Ramos (cell line): ENCODE measurements around the gene MAN1B1.
"Not testable (repeated sequence)": the region's sequence is repeated elsewhere in the genome, so short reads cannot be mapped to it uniquely, and the experiment has no call there.

Experiments
- in situ Hi-C: fragments of 300-500 bp; cut with MboI; formaldehyde crosslinking; loops from one replicate; pipeline ENCODE4 v1.14.3; 2022; ENCODE audit warnings: low sequenced_read_pairs; ENCODE audit not compliant: unreplicated experiment

Gene MAN1B1

GRCh38 chr9:137118092-137118603, 31.4 kb downstream of the MAN1B1 start:
- in situ Hi-C loops = not testable (repeated sequence)

- in situ Hi-C loops = loop anchor here (5.0 kb wide), 1 partner anchor 105 kb away; the partner anchor contains the start of genes CYSRT1 and RNF224
Observed at GRCh38 chr9:137121927-137122795, 35.4 kb downstream of the MAN1B1 start.

- in situ Hi-C loops = loop anchor here (5.0 kb wide), 1 partner anchor 104 kb away; the partner anchor contains the start of genes CYSRT1 and RNF224
Observed at GRCh38 chr9:137122796-137123467, 36.1 kb downstream of the MAN1B1 start.

- in situ Hi-C loops = loop anchor here (5.0 kb wide), 1 partner anchor 104 kb away; the partner anchor contains the start of genes CYSRT1 and RNF224
Observed at GRCh38 chr9:137123468-137123837, 36.7 kb downstream of the MAN1B1 start.

- in situ Hi-C loops = loop anchor here (5.0 kb wide), 1 partner anchor 103 kb away; the partner anchor contains the start of genes CYSRT1 and RNF224
Observed at GRCh38 chr9:137123952-137124462, 37.2 kb downstream of the MAN1B1 start.

GRCh38 chr9:137126786-137127185, 40.0 kb downstream of the MAN1B1 start:
- in situ Hi-C loops = no loop called here

GRCh38 chr9:137127301-137128157, 40.7 kb downstream of the MAN1B1 start:
- in situ Hi-C loops = no loop called here

- in situ Hi-C loops = no loop called here
Observed at GRCh38 chr9:137128158-137128861, 41.5 kb downstream of the MAN1B1 start.

GRCh38 chr9:137128862-137129455, 42.2 kb downstream of the MAN1B1 start:
- in situ Hi-C loops = no loop called here

- in situ Hi-C loops = no loop called here
Observed at GRCh38 chr9:137129456-137130175, 42.8 kb downstream of the MAN1B1 start.

GRCh38 chr9:137130176-137130755, 43.5 kb downstream of the MAN1B1 start:
- in situ Hi-C loops = no loop called here

- in situ Hi-C loops = no loop called here
Observed at GRCh38 chr9:137134191-137134590, 47.4 kb downstream of the MAN1B1 start.

- in situ Hi-C loops = not testable (repeated sequence)
Observed at GRCh38 chr9:137135154-137135553, 48.4 kb downstream of the MAN1B1 start.

- in situ Hi-C loops = no loop called here
Observed at GRCh38 chr9:137136261-137136880, 49.6 kb downstream of the MAN1B1 start.

- in situ Hi-C loops = no loop called here
Observed at GRCh38 chr9:137136881-137137607, 50.3 kb downstream of the MAN1B1 start.

GRCh38 chr9:137138058-137138721, 51.4 kb downstream of the MAN1B1 start:
- in situ Hi-C loops = no loop called here
